Measurements from ENCODE around the gene FOXL3. TPM values are rescaled to one million over a fixed set of nuclear protein-coding genes. Genes with fewer than 3 reads are reported as not detected.
"Not testable (repeated sequence)": the region's sequence is repeated elsewhere in the genome, so short reads cannot be mapped to it uniquely, and the experiment has no call there.

FOXL3 gene
- total RNA-seq, 2 donors from 2014 or later, result not detected

DNA sequence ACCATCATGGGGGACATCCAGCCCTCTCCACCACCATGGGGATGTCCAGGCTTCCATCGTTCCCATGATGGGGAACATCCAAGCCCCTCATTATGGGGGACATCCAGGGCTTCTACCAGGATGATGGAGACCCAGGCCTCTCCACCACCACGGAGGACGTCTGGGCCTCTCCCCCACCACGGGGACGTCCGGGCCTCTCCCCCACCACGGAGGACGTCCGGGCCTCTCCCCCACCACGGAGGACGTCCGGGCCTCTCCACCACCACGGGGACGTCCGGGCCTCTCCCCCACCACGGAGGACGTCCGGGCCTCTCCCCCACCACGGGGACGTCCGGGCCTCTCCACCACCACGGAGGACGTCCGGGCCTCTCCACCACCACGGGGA is 46.2 kb downstream of the FOXL3 start:
- not testable (repeated sequence) for ATAC-seq; H3K9me3 ChIP-seq (ENCODE audit: control insufficient read depth, low read length, poor library complexity, severe bottlenecking); DNase-seq; H3K27me3 Mint-ChIP-seq; H3K4me1 Mint-ChIP-seq; H3K36me3 Mint-ChIP-seq (ENCODE audit: low read depth); H3K27ac Mint-ChIP-seq; H3K4me3 Mint-ChIP-seq

DNA sequence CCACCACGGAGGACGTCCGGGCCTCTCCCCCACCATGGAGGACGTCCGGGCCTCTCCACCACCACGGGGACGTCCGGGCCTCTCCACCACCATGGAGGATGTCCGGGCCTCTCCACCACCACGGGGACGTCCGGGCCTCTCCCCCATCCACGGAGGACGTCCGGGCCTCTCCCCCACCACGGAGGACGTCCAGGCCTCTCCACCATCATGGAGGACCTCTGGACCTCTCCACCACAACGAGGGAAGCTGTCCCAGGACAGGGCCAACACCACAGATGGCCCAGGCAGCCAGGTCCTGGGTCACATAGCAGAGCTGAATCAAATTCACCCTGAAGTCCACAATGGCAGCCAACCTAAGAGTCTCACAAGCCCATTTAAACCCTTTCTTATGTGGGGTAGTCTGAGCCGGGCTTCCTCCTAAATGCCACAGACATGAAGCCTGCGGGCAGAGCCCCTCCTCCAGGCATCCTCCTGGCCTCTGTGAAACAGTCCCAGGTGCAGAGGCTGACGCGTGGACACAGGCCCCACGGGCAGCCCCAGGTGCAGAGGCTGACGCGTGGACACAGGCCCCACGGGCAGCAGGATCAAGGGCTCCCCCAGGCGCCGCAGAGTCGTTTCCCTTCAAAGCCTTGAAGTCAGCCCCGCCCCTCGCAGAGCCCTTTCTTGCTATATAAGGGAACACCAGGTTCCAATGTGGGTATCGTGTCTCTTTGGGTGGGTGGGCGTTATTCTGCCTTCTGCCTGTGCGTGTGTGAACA is 47.0 kb downstream of the FOXL3 start:
- H3K4me3 Mint-ChIP-seq, result no peak overlapping the region

DNA sequence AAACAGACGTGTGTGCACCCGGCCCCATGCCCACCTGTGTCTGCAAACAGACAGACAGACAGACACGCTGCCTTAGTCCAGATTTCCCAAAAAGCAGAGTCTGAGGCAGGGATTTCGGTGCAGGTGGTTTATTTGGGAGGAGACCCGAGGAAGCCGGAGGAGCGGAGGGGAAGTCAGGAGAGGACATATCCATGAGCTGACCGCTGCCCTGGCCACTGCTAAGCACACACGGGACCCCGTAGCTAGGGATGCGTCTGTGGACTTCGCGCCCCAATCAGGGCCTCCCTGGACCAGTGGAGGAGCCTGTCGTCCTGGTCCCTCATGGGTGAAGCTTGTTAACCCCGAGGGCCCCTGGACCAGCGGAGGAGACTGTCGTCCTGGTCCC is 47.6 kb downstream of the FOXL3 start:
- peaks cover 7% of the 10 kb centered on the region for H3K27me3 Mint-ChIP-seq
- H3K4me1 Mint-ChIP-seq, result peaks cover 11% of the 10 kb centered on the region
- ATAC-seq (no peak), DNase-seq (no peak)
- H3K9me3 ChIP-seq (ENCODE audit: control insufficient read depth, low read length, poor library complexity, severe bottlenecking), result no peaks in the 10 kb centered on the region
- no peak overlapping the region for H3K4me3 Mint-ChIP-seq
- H3K27ac Mint-ChIP-seq, result no peak overlapping the region
- H3K36me3 Mint-ChIP-seq (ENCODE audit: low read depth), result no peaks in the 10 kb centered on the region

More for the DNA sequence above, 47.0 kb downstream of the FOXL3 start:
- H3K36me3 Mint-ChIP-seq (ENCODE audit: low read depth), result no peaks in the 10 kb centered on the region
- ATAC-seq (no peak), DNase-seq (peak in 1 of 3 donors; percentile 4)
- H3K27ac Mint-ChIP-seq, result no peak overlapping the region
- H3K9me3 ChIP-seq (ENCODE audit: control insufficient read depth, low read length, poor library complexity, severe bottlenecking), result no peaks in the 10 kb centered on the region
- peaks cover 8% of the 10 kb centered on the region for H3K4me1 Mint-ChIP-seq
- peaks cover 7% of the 10 kb centered on the region for H3K27me3 Mint-ChIP-seq

DNA sequence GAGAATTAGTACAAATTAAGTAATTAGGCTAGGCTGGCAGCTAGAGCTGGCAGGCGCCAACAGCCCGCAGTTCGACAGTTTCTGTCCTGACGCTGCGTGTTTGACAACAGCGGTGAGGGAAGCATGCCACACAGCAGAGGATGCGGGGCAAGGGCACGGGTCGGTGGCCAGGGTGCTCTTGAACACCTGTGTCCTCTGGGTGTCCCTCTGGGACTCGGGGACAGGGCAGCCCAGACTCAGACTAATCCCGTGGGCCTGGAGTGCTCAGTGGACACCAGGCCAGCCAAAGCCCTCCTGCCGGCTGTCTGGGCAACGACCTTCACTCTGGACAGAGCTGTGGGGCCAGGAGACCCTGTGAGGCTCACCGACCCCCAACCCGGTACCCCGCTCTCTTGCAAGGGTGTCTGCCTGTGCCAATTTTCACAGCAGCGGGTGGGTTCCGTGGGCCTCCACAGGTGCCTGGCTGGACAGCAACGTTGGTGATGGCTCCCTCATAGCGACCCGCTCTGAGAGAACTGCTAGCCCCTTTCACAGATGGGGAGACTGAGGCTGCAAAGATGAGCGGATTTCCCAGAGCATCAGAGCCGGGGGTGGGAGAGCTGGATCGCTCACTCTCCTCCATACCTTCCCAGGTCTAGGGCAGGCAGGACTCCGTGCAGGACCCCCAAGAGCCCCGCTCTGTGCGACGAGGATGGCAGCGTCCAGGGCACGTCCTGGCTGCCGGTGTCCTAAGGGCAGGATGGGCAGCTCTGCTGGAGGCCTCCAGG is 48.5 kb downstream of the FOXL3 start:
- ATAC-seq (no peak), DNase-seq (no peak)
- no peaks in the 10 kb centered on the region for H3K9me3 ChIP-seq (ENCODE audit: control insufficient read depth, low read length, poor library complexity, severe bottlenecking)
- peaks cover 7% of the 10 kb centered on the region for H3K27me3 Mint-ChIP-seq
- peaks cover 13% of the 10 kb centered on the region for H3K4me1 Mint-ChIP-seq
- H3K27ac Mint-ChIP-seq, result no peak overlapping the region
- H3K36me3 Mint-ChIP-seq (ENCODE audit: low read depth), result no peaks in the 10 kb centered on the region
- no peak overlapping the region for H3K4me3 Mint-ChIP-seq

DNA sequence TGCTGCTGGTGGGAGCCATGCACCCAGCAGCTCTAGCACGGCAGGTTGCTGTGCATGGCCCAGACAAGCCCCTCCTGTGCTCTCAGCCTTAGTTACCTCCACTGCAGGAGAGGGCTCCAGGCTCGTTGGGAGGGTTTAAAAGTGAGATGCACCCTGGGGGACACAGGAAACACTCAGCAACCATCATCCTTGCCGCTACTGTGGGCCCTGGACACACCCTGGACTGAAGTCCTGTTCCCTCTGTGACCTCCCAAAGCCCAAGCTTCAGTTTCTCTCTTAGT is 49.0 kb downstream of the FOXL3 start:
- no peaks in the 10 kb centered on the region for H3K9me3 ChIP-seq (ENCODE audit: control insufficient read depth, low read length, poor library complexity, severe bottlenecking)
- Mint-ChIP-seq H3K27me3 (peaks cover 7% of the 10 kb centered on the region), H3K4me1 (peaks cover 13% of the 10 kb centered on the region), H3K36me3 (ENCODE audit: low read depth) (no peaks in the 10 kb centered on the region), H3K4me3 (no peak overlapping the region), H3K27ac (no peak overlapping the region)
- DNase-seq (no peak), ATAC-seq (no peak)

DNA sequence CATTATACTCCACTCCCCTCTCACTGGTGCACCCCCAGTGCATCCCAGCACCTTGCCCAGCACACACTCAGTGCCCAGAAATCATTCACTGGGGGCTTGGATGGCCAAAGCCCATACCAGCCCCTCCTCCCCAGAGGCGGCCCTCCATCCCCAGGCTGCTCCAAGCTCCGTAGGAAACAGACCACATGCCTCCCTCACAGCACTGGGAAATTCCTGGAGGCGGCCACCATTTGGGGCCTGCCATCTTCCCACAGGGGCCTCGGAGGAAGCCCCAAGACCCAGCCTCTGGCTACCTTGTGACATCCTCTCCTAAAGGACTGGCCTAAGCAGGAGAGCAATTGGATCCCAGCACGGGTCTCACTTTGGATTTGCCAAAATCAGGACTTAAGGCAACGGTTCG is 49.7 kb downstream of the FOXL3 start:
- Mint-ChIP-seq H3K4me1 (peaks cover 10% of the 10 kb centered on the region), H3K36me3 (ENCODE audit: low read depth) (no peaks in the 10 kb centered on the region), H3K27ac (no peak overlapping the region), H3K27me3 (peaks cover 7% of the 10 kb centered on the region), H3K4me3 (no peak overlapping the region)
- DNase-seq (no peak), ATAC-seq (no peak)
- no peaks in the 10 kb centered on the region for H3K9me3 ChIP-seq (ENCODE audit: control insufficient read depth, low read length, poor library complexity, severe bottlenecking)

DNA sequence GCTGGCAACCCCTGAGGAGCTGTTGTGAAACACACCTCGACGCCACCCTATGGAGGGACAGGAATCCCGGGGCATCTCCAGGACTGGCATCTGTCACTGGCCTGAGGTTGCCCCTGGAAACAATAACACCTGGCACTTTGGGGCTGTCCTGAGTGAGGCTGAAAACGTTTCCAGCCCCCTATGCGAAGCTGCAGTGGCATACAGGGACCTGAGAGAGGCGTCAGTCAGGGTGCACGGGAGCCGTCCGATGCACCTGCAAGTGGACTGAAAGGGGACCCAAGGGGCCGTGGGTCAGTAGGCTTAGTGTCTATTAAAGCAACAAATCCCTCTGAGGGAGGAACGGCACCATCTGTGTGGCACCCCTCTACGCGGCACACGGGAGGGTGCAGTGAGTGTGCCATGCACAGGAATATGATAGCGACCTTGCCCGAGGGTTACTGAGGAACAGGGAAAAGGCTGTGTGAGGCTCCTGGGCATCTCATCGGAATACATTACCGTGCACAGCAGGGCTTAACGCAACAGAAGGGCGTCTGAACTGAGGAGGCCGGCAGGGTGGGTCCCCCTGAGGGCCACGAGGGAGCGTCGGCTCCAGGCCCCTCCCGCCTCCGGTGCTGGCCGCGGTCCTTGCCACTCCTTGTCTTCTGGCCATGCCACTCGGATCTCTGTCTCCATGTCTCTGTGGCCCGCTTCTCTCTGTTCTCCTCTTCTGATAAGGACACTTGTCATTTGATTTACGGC is 50.4 kb downstream of the FOXL3 start:
- H3K27me3 Mint-ChIP-seq, result peaks cover 7% of the 10 kb centered on the region
- no peak overlapping the region for H3K27ac Mint-ChIP-seq
- DNase-seq (no peak), ATAC-seq (no peak)
- no peaks in the 10 kb centered on the region for H3K9me3 ChIP-seq (ENCODE audit: control insufficient read depth, low read length, poor library complexity, severe bottlenecking)
- H3K36me3 Mint-ChIP-seq (ENCODE audit: low read depth), result no peaks in the 10 kb centered on the region
- H3K4me3 Mint-ChIP-seq, result no peak overlapping the region
- peaks cover 7% of the 10 kb centered on the region for H3K4me1 Mint-ChIP-seq

Other genes starting within 250 kb of the FOXL3 start
- 1 to 10 TPM; 1.4 to 2.8 TPM for gene FAM20C, start 97.6 kb upstream of the FOXL3 start, total RNA-seq
- gene PDGFA, start 229.7 kb downstream of the FOXL3 start, total RNA-seq, result 10 to 100 TPM in 1 of 2 donors, 1 to 10 TPM in 1; 2.0 to 20.2 TPM

Measured in T-helper 17 cell (primary cell).